ENCODE measurements around the gene FBL.

Gene FBL

DNA sequence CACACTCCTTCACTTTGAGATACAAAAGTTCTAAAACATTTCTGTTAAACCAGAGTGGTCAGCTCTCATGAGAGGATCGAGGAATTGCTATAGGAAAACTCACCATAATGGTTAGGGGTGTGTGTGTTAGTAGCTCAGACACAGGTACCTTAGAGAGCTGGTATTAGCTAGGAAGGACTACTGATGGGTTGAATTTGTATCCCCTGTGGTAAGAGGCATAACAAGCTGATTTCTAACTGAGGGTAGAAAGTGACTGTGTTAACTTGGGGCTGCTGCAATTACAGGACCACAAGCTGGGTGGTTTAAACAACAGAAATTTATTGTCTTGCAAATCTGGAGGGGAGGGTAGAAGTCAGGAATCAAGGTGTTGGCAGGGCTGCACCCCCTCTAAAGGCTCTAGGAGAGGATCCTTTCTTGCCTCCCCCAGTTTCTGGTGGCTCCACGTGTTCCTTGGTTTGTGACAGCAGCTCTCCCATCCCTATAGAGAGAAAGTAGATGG is 50.1 kb downstream of the FBL start:
- in situ Hi-C loops (cut with MboI; ENCODE audit: low sequenced_read_pairs), result no loop called here

GRCh38 chr19:39795001-39795400 is 51.2 kb downstream of the FBL start:
- in situ Hi-C loops (cut with MboI; ENCODE audit: low sequenced_read_pairs), result no loop called here

GRCh38 chr19:39792999-39793546 is 53.1 kb downstream of the FBL start:
- in situ Hi-C loops (cut with MboI; ENCODE audit: low sequenced_read_pairs), result no loop called here

- in situ Hi-C loops (cut with MboI; ENCODE audit: low sequenced_read_pairs), result no loop called here
Measured at GRCh38 chr19:39788244-39788643, 57.9 kb downstream of the FBL start.

Data from HL-60/S4 treated with phorbol 12-myristate 13-acetate at 8.2 ng/mL for 4 days and 3 days (cell line).